ENCODE measurements around the gene S100G.
"Not testable (repeated sequence)": the region's sequence is repeated elsewhere in the genome, so short reads cannot be mapped to it uniquely, and the experiment has no call there.

S100G gene, protein sequence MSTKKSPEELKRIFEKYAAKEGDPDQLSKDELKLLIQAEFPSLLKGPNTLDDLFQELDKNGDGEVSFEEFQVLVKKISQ

DNA sequence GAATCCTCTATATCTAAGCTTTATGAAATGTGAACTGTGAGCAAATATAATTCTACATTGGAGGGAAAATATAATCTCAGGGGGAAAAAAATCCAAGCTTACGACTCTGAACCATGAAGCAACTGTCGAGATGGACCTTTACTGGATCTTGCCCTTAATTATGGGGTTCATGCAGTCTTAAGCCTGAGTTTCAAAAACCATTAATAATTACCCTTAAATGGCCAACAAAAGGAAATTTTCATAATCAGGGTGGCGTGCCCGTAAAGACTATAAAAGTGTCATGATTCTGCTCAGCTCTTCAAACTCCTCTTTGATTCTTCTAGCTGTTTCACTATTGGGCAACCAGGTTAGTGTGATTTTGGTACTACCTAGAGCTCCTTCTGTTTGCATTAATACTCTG, at the start of gene S100G:
S100G (plus strand) TSS at position 301 of the 400 bp plus-strand sequence. CDS start 849 bp downstream, outside the sequence.
- no peak for DNase-seq (ENCODE audit: low read depth)

DNA sequence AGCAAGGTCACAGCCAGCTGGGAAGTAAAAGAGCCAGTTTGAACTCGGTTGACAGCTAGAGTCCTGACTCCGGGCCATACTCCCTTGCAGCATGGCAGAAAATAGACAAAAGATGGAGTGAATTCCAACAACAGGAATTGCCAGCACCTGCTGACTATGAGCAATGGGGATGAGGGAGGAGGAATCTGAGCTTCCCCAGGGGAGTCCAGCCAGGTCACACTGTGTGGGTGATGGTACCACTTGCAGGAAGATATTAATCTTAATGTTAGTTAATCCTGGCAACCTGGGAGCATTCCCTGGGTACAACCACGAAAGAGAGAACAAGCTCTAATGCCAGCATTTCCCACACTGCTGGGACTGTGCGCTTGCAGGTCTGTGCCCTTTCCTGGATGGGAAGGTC, 48.1 kb upstream of the S100G start:
- no peak for DNase-seq (ENCODE audit: low read depth)

DNA sequence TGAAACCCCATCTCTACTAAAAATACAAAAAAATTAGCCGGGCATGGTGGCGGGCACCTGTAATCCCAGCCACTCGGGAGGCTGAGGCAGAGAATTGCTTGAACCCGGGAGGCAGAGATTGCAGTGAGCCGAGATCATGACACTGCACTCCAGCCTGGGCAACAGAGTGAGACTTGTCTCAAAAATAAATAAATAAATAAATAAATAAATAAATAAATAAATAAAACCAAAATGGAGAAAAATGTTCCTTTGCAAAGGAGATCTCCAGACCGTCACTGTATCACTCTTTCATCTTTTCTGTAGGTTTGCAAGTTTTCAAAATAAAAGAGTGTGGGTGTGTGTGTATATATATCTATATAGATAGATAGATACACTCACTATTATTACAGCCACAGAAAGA, 46.7 kb upstream of the S100G start:
- not testable (repeated sequence) for DNase-seq (ENCODE audit: low read depth)

DNA sequence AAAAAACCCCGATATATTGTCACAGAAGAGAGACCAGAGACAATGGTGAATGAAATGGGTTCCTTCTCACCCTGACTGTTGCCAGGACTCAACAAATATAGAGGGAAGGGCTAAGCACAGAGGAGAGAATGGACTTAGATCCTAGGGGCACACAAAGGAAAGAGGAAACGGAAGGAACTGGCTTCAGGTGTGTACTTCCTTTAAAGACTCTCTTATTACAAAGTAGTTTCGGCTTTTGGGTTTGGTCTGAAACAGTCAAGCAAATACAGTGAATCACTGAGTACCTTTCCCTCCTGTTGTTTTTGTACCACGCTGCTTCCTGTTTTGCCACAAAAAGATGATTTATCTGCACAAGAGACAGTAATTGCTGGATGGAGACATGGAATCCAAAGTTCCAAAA, 46.1 kb upstream of the S100G start:
- DNase-seq (ENCODE audit: low read depth): no peak

- no peak for DNase-seq (ENCODE audit: low read depth)
Measured at GRCh38 chrX:16604337-16604736, 45.6 kb upstream of the S100G start.

GRCh38 chrX:16606142-16606720, 43.7 kb upstream of the S100G start:
- no peak for DNase-seq (ENCODE audit: low read depth)

DNA sequence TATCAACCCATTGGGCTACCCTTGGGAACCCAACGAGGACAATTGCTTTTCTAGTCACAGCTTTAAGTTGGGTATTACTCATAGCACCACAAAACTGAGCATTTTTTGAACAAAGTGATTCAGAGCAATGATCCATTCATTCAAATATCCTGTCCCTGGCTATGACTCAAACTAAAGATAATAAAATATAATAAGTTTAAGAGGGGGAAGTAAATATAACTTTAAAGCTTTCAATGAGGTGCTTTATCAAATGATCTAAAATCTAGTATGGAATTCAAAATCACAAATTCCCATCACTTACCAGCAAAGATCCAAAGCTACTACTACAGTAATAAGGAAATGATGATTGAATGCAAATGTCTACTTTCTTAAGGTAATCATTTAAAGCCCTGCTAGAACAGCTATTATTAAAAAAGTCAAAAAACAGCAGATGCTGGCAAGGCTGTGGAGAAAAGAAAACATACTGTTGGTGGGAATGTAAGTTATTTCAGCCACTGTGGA, 39.8 kb upstream of the S100G start:
- peak; percentile 29 for DNase-seq (ENCODE audit: low read depth)

- DNase-seq (ENCODE audit: low read depth): not testable (repeated sequence)
Measured at GRCh38 chrX:16610654-16611053, 39.3 kb upstream of the S100G start.

- no peak for DNase-seq (ENCODE audit: low read depth)
Measured at GRCh38 chrX:16612257-16612897, 37.6 kb upstream of the S100G start.

DNA sequence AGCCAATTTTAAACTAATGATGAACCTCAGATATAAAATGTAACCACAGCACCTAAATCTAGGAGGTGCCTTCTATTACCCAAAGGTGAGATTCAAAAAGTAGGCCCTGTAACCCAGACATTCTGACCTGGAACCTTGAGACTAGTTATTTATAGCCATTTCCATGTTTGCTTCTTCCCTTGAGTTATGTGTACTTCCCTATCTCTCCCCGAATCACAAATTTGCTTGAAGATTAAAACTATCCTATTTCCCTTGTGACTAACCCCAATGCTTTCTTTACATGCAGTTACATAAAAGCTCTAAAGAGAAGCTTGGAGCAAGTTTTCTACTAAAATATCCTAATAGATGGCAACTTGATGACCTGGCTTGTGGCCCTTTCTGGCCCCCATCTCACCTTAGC, 32.6 kb upstream of the S100G start:
- DNase-seq (ENCODE audit: low read depth): no peak

- no peak for DNase-seq (ENCODE audit: low read depth)
Measured at GRCh38 chrX:16618422-16618821, 31.5 kb upstream of the S100G start.

GRCh38 chrX:16619024-16619423, 30.9 kb upstream of the S100G start:
- no peak for DNase-seq (ENCODE audit: low read depth)

GRCh38 chrX:16628511-16628910, 21.4 kb upstream of the S100G start:
- DNase-seq (ENCODE audit: low read depth): not testable (repeated sequence)

DNA sequence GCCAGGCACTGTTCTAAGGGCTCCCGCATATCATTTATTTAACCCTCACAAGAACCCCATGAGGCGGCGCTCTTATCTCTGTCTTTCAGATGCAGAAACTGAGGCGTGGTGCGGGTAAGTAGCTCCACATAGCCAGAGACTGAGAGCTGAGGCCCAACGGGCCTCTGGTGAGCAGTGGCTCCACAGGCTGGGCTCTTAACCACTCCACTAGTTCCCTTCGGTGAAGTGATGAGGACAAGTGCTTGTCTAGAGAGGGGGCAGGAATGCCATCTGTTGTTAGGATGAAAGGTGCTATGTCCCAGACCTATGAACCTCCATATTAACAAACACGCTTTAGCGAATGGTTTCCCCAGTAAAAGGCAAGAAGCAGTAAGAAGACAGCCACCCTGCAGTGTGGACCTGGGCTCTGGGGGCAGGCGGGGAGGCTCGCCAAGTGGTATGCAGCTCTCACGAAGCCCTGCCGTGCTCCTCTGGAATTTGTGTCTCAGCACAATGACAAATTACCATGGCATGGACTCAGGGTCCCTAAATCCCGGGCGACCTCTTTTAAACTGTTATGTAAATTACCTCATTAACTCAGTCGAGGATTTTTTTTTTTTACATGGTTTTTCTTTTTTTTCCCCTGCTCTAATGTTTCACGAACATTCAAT, 20.9 kb upstream of the S100G start:
- DNase-seq (ENCODE audit: low read depth): no peak

- no peak for DNase-seq (ENCODE audit: low read depth)
Measured at GRCh38 chrX:16629909-16630308, 20.0 kb upstream of the S100G start.

DNA sequence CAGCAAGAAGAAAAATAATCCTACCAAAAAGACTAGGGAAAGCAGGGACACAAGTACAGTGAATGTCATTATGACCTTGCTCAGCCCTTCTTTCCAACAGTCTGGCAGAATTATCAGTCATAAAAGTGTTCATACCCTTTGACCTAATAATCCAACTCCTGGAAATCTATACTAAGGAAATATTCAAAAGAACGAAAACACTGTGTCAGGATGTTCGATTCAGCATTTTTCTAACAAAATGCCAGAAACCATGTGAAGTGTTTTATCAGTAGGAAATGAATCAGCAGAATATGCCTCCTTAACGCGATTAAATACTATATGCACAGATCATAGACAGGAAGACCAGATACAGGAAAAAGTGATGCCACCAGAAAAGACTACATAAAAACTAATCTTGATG, 16.2 kb upstream of the S100G start:
- DNase-seq (ENCODE audit: low read depth): no peak

- no peak for DNase-seq (ENCODE audit: low read depth)
Measured at GRCh38 chrX:16635040-16635439, 14.9 kb upstream of the S100G start.

DNA sequence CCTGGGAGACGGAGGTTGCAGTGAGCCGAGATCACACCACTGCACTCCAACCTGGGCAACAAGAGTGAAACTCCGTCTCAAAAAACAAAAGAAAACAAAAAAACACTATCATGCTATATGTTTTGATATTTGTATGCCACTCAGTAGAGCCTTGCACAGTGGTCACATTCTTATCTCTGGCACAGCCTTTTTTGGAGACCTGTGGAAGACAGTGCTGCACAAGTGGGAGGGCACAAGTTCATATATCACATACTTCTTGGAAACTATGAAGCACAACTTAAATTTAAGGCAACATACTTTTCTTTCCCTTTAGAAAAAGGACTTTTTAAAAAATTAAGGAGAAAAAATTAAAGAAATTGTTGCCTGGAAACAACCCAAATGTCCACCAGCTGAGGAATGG, 14.4 kb upstream of the S100G start:
- DNase-seq (ENCODE audit: low read depth): no peak

GRCh38 chrX:16638533-16638932, 11.4 kb upstream of the S100G start:
- no peak for DNase-seq (ENCODE audit: low read depth)

GRCh38 chrX:16639966-16640365, 10.0 kb upstream of the S100G start:
- DNase-seq (ENCODE audit: low read depth): no peak

GRCh38 chrX:16640823-16641222, 9.1 kb upstream of the S100G start:
- no peak for DNase-seq (ENCODE audit: low read depth)

- no peak for DNase-seq (ENCODE audit: low read depth)
Measured at GRCh38 chrX:16643176-16643575, 6.8 kb upstream of the S100G start.
